Kidney epithelial cell (primary cell): ENCODE results near the gene FOXC2. TPM values are rescaled to one million over a fixed set of nuclear protein-coding genes. Genes with fewer than 3 reads are reported as not detected.

Experiments
- DNase-seq: peaks from one replicate; pipeline ENCODE4 v3.0.0-alpha.2; 2010; ENCODE audit warnings: low read depth
- H3K27me3 ChIP-seq: 2 replicates; pipeline ENCODE4 v1.6.0; 2011; ENCODE audit warnings: low read length; ENCODE audit not compliant: control insufficient read depth, insufficient read depth
- H3K36me3 ChIP-seq: 2 replicates; pipeline ENCODE4 v1.5.1; 2011; ENCODE audit warnings: low read length; ENCODE audit not compliant: control insufficient read depth, insufficient read depth
- H3K4me3 ChIP-seq: 2 replicates; pipeline ENCODE4 v1.5.1; 2011; ENCODE audit warnings: low read depth, mild to moderate bottlenecking, control low read depth, low read length
- CTCF ChIP-seq: IDR thresholded peaks from 2 replicates; pipeline ENCODE4 v1.5.1; 2011; ENCODE audit warnings: mild to moderate bottlenecking, moderate library complexity, low read length, control low read depth, inconsistent platforms; ENCODE audit not compliant: insufficient read depth, poor library complexity, severe bottlenecking
- total RNA-seq: library from RNA; depleted of rRNA; stranded (reverse); fragments of >200 nt; gene quantifications from 2 replicates; pipeline ENCODE4 v1.2.3, GENCODE V29; 2015

The FOXC2 gene
- total RNA-seq, 1 donor from 2014 or later, result 12.2 TPM

- H3K27me3 ChIP-seq, result no peaks in the 10 kb centered on the region
- DNase-seq, result no peak
- H3K4me3 ChIP-seq, result no peak overlapping the region
- no peak for TF ChIP-seq CTCF
- peaks cover 1% of the 10 kb centered on the region for H3K36me3 ChIP-seq
These were observed 23.6 kb upstream of the FOXC2 start for GRCh38 chr16:86542756-86543750.

- TF ChIP-seq CTCF, result no peak
- H3K36me3 ChIP-seq, result no peaks in the 10 kb centered on the region
- no peak for DNase-seq
- no peaks in the 10 kb centered on the region for H3K27me3 ChIP-seq
- no peak overlapping the region for H3K4me3 ChIP-seq
These were observed 21.1 kb upstream of the FOXC2 start for GRCh38 chr16:86545481-86545880.

- Histone ChIP-seq H3K27me3 (no peaks in the 10 kb centered on the region), H3K36me3 (no peaks in the 10 kb centered on the region), H3K4me3 (no peak overlapping the region)
- no peak for DNase-seq
- no peak for TF ChIP-seq CTCF
These were observed 20.5 kb upstream of the FOXC2 start for GRCh38 chr16:86545954-86546637.

GRCh38 chr16:86546638-86547013 is 20.0 kb upstream of the FOXC2 start:
- no peaks in the 10 kb centered on the region for H3K36me3 ChIP-seq
- no peak overlapping the region for H3K4me3 ChIP-seq
- H3K27me3 ChIP-seq, result no peaks in the 10 kb centered on the region
- TF ChIP-seq CTCF, result no peak
- no peak for DNase-seq

- no peak for TF ChIP-seq CTCF
- H3K4me3 ChIP-seq, result no peak overlapping the region
- no peak for DNase-seq
- H3K36me3 ChIP-seq, result no peaks in the 10 kb centered on the region
- no peaks in the 10 kb centered on the region for H3K27me3 ChIP-seq
These were observed 19.3 kb upstream of the FOXC2 start for GRCh38 chr16:86547286-86547685.
